HG03439 (cell line): ENCODE results near the gene IFT122.
"Not testable (repeated sequence)": the region's sequence is repeated elsewhere in the genome, so short reads cannot be mapped to it uniquely, and the experiment has no call there.

ENCODE experiments used
- ATAC-seq: cut with Tn5 transposase; IDR thresholded peaks from one replicate; pipeline ENCODE4 v1.9.1; 2021; ENCODE audit warnings: mild to moderate bottlenecking, moderate library complexity; ENCODE audit not compliant: unreplicated experiment

Gene IFT122

GRCh38 chr3:129534428-129535027 lies 94.5 kb downstream of the IFT122 start:
- ATAC-seq = no peak

- no peak for ATAC-seq
These were observed 95.1 kb downstream of the IFT122 start for GRCh38 chr3:129535075-129535474.

DNA sequence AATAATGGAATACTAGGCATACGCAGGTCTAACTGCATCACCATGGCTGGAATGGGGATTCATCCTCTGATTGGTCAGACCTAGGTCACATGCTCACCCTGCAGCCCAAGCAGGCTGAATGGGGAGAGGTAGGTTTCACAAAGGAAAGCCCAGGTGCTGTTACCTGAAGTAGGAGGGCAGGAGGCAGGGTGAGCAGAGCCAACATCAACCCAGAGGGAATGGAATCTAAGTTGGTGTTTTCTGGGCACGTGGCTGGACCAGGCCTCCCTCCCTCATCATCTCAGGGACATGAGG lies 96.3 kb downstream of the IFT122 start:
- no peak for ATAC-seq

DNA sequence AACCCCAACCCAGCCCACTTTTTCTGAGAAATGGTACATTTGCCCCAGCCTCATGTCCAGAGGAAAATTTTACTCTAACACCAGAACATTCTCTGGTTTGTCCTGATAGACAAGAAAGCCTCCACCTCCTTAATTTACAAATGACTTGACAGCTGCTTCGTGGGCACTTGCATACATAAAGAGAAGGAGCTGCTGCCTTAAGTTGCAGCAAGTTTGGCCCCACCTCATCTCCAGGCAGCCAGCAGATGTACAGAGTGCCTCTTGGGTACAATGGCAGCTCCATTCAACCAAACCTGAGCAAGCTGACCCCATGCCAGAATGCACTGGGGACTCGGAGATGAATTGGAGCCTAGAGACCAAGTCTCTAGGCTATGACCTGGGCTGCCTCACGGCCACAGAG lies 96.8 kb downstream of the IFT122 start:
- ATAC-seq = no peak

GRCh38 chr3:129539206-129539605 lies 99.2 kb downstream of the IFT122 start:
- no peak for ATAC-seq

GRCh38 chr3:129540776-129541516 lies 100.9 kb downstream of the IFT122 start:
- ATAC-seq = no peak

- no peak for ATAC-seq
These were observed 102.7 kb downstream of the IFT122 start for GRCh38 chr3:129542747-129543146.

- ATAC-seq = no peak
These were observed 103.2 kb downstream of the IFT122 start, which contains the start of gene H1-8 for GRCh38 chr3:129543156-129543790. Gene H1-8 (plus strand): TSS chr3:129543175. CDS start chr3:129543219, 44 bp downstream.

- ATAC-seq = no peak
These were observed 104.0 kb downstream of the IFT122 start for GRCh38 chr3:129543999-129544398.

DNA sequence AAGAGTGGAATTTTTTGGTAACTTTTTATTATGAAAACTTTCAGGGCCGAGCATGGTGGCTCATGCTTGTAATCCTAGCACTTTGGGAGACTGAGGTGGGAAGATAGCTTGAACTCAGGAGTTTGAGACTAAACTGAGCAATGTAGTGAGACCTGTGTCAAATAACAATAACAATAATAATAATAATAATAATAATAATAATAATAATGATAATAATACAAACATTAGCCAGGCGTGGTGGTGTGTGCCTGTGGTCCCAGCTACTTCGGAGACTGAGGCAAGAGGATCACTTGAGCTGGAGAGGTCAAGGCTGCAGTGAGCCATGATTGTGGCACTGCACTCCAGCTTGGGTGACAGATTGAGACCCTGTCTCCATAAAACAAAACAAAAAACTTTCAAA lies 105.9 kb downstream of the IFT122 start:
- ATAC-seq = not testable (repeated sequence)

- no peak for ATAC-seq
These were observed 107.2 kb downstream of the IFT122 start for GRCh38 chr3:129547241-129547640.

GRCh38 chr3:129548104-129548965 lies 108.3 kb downstream of the IFT122 start:
- ATAC-seq = no peak

DNA sequence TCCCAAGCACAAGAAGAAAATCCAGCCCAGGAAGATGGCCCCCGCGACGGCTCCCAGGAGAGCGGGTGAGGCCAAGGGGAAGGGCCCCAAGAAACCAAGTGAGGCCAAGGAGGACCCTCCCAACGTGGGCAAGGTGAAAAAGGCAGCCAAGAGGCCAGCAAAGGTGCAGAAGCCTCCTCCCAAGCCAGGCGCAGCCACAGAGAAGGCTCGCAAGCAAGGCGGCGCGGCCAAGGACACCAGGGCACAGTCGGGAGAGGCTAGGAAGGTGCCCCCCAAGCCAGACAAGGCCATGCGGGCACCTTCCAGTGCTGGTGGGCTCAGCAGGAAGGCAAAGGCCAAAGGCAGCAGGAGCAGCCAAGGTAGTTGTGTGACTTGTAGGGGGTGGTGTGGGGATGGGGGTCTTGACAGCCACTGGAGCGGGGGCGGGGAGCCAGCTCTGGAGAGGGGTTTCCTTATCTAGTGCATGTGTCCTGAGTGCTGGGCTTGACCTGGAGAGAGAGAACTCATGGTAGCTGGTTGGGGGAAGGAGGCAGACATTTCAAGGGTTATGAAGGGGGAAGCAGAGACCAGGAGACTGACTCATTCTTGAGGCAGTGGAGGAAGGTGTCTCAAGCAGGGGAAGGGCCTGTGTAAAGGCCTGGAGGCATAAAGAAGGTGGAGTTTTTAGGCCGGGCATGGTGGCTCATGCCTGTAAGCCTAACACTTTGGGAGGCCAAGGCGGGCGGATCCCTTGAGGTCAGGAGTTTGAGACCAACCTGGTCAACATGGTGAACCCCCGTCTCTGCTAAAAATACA lies 109.2 kb downstream of the IFT122 start:
- ATAC-seq = no peak

DNA sequence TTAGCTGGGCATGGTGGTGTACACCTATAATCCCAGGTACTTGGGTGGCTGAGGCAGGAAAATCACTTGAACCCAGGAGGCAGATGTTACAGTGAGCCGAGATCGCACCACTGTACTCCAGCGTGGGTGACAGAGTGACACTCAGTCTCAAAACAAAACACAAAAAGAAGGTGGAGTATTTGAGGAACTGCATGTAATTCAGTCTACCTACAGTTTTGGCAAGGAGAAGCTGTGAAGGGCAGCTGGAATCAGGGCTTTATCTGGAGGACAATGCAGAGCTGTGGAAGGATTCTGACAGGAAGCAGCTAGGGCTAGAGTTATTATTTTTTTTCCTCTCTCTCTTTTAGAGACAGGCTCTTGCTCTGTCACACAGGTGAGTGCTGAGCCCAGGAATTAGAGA lies 109.8 kb downstream of the IFT122 start:
- no peak for ATAC-seq

DNA sequence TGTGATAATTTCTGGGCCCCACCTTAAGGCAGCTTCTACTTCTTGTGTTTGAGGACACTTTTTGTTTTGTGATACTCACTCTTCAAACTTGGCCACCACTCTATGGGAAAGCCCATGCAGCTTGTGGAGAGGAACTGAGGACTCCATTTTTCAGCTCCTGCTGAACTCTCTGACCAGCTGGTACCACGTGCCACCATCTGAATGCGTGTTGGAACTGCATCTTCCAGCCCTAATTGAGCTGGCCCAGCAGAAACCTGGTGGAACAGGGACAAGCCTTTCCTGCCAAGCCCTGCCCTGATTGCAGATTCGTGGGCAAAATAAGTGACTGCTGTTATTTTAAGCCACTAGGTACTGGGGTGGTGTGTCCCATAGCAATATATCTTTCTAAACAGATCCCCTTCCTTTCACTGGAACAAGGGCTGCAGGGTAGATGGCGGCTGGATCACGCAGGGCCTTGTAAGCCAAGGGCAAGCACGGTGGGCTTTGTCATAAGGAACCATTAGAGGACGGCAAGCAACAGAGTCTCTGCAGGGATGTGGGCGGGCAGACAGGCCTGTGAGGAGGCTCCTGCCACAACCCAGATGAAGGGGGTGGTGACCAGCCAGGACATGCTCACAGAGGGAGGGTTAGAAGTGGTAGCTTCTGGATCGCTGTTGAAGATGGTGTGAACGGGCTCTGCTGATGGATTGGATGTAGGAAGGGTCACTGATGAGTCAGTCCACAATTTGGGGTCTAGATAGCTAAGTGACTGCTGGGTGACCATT lies 112.4 kb downstream of the IFT122 start:
- no peak for ATAC-seq

GRCh38 chr3:129553171-129553570 lies 113.1 kb downstream of the IFT122 start:
- ATAC-seq = no peak

GRCh38 chr3:129553719-129554118 lies 113.7 kb downstream of the IFT122 start:
- ATAC-seq = no peak

GRCh38 chr3:129554356-129555152 lies 114.5 kb downstream of the IFT122 start:
- ATAC-seq = no peak

DNA sequence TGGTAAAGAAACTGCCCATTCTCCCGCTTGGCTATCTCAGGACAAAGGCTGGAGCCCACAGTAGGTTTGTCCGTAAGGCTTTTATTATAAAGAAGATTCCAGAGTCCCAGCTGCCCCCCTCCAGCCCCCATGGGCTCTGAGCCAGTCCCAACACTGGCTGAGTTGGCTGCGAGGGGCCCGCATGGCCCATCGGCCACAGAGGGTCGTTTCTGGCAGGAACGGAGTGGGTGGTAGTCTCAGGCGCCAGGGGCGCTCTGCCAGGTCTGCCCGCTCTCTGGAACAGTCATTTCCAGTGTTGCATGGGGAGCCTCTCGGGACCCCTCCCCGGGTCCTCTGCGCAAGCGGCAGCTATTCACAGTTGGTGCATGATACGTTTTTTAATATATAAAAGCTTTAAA lies 115.1 kb downstream of the IFT122 start:
- ATAC-seq = no peak
